Measurements from ENCODE around the gene ANAPC4.

DNA sequence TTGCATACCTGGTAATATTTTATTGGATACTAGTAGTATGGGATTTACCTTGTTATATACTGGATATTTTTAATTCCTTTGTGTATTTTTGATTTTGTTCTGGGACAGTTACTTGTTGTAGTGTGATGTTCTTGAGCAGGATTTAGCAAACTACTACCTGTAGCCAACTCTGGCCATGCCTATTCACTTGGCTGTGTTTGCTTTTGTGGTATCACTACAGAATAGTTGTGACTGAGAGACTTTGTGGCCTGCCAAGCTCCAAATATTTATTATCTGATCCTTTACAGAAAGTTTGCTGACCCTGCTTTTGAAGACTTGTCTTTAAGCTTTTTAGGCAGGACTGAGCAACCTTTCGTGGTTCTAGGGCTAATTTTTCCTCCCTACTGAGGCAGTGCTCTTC lies 46.7 kb upstream of the ANAPC4 start:
- TF ChIP-seq POU2F2 (IDR thresholded peaks at IDR 0.05; ENCODE audit: low read depth, low read length) (no peak), POLR2A (IDR thresholded peaks at IDR 0.05; ENCODE audit: low read depth, low read length) (no peak)

Data from GM12891 (cell line).